ENCODE data around the gene AVEN. TPM values are rescaled to one million over a fixed set of nuclear protein-coding genes. Genes with fewer than 3 reads are reported as not detected.

Gene AVEN
- total and polyA plus RNA-seq, 2 of the 4 experiments (the other 2 are of a cell fraction), result 9.1 to 17.6 TPM

DNA sequence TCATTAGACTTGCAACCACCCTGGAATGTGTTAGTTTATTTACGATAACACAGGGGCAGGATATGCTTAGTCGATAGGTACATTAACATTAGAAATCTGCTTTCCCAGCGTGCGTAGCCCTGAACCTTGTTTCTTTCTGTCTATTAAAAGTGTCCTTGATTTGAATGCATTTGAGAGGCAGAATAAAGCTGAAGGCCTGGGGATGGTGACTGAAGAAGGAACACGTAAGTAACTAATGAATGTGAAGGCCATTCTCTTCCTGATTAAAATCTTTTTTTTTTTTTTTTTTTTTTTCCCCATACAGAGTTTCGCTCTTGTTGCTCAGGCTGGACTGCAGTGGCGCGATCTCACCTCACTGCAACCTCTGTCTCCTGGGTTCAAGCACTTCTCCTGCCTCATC is 213.6 kb downstream of the AVEN start:
- Histone ChIP-seq H2AFZ (replicated peaks; ENCODE audit: low read length, poor library complexity) (no peak overlapping the region), H3K27me3 (ENCODE audit: control insufficient read depth, insufficient read depth, low read length) (peaks cover 14% of the 10 kb centered on the region), H2BK20ac (ENCODE audit: low read depth, low read length) (no peak overlapping the region), H3K27ac (ENCODE audit: insufficient read depth, low read length) (no peak overlapping the region), H3K56ac (ENCODE audit: extremely low read depth, insufficient read depth, low read length) (no peak overlapping the region), H2AK5ac (ENCODE audit: low read depth, low read length) (no peak overlapping the region), H4K20me1 (ENCODE audit: insufficient read depth, low read length) (no peaks in the 10 kb centered on the region), H4K8ac (ENCODE audit: low read depth in 2 of 2, low read length in 2 of 2) (no peak overlapping the region), H3K4me1 (ENCODE audit: control insufficient read depth, insufficient read depth, low read length) (no peaks in the 10 kb centered on the region), H3K36me3 (ENCODE audit: control insufficient read depth, insufficient read depth, low read length) (no peaks in the 10 kb centered on the region), H3K9me1 (ENCODE audit: insufficient read depth, low read length) (no peaks in the 10 kb centered on the region), H2AK9ac (replicated peaks; ENCODE audit: low read depth, low read length, poor library complexity) (no peak overlapping the region), H3K79me1 (ENCODE audit: low read depth in 1 of 2, low read length in 2 of 2) (no peaks in the 10 kb centered on the region), H3K9me3 (ENCODE audit: control insufficient read depth, insufficient read depth, low read length) (no peaks in the 10 kb centered on the region; the same call in 1 of the 2 replicates), H2BK120ac (ENCODE audit: low read depth, low read length) (no peak overlapping the region), H3K4me3 (ENCODE audit: insufficient read depth, low read depth, low read length) (no peak overlapping the region), H3K23ac (ENCODE audit: low read depth, low read length) (no peak overlapping the region), H3K18ac (ENCODE audit: low read depth, low read length) (no peak overlapping the region), H3K4me2 (ENCODE audit: low read depth, low read length) (no peak overlapping the region), H2BK15ac (ENCODE audit: low read depth, low read length) (no peak overlapping the region), H3K4ac (ENCODE audit: low read depth, low read length) (no peak overlapping the region), H3K14ac (replicated peaks; ENCODE audit: low read depth, low read length) (no peak overlapping the region), H4K5ac (ENCODE audit: low read depth, low read length) (no peak overlapping the region), H4K91ac (ENCODE audit: insufficient read depth, low read depth, low read length) (no peak overlapping the region), H3K9ac (ENCODE audit: low read depth, low read length) (no peak overlapping the region), H2BK5ac (ENCODE audit: low read depth, low read length, poor library complexity, severe bottlenecking) (no peak overlapping the region)
- dilution Hi-C loops (cut with HindIII; ENCODE audit: low sequenced_read_pairs, unreplicated experiment), result no loop called here
- DNase-seq (no peak), ATAC-seq (ENCODE audit: low read depth) (no peak)
- BruUV-seq (replicated peaks), result no TSS peak
- WGBS, 2 experiments (ENCODE audit: extremely low coverage in 2 of 2, insufficient read length in 1 of 2), result no CpG with 5 or more reads among the region's 8 CpGs
- CTCF ChIA-PET, result no interaction called here
- TF ChIP-seq CEBPB (IDR thresholded peaks at IDR 0.05; ENCODE audit: low read depth, low read length) (no peak), CHD1 (IDR thresholded peaks at IDR 0.05; ENCODE audit: low read depth, low read length) (no peak), FOS (IDR thresholded peaks at IDR 0.05; ENCODE audit: low read depth, low read length) (no peak), RAD21 (IDR thresholded peaks at IDR 0.05; ENCODE audit: low read length) (no peak), RFX5 (IDR thresholded peaks at IDR 0.05; ENCODE audit: low read depth, low read length) (no peak), BHLHE40 (IDR thresholded peaks at IDR 0.05; ENCODE audit: low read depth, low read length) (no peak), MXI1 (IDR thresholded peaks at IDR 0.05; ENCODE audit: borderline replicate concordance, low read depth, low read length) (no peak), MAFK (IDR thresholded peaks at IDR 0.05; ENCODE audit: low read depth, low read length) (no peak), SMC3 (IDR thresholded peaks at IDR 0.05; ENCODE audit: low read depth, low read length) (no peak), NFE2L2 (IDR thresholded peaks at IDR 0.05; ENCODE audit: low read depth, low read length) (no peak), RCOR1 (IDR thresholded peaks at IDR 0.05; ENCODE audit: insufficient replicate concordance, low read length) (no peak), POLR2A (IDR thresholded peaks at IDR 0.05; ENCODE audit: low read depth, low read length) (no peak), MAZ (IDR thresholded peaks at IDR 0.05; ENCODE audit: borderline replicate concordance, low read depth, low read length) (no peak)
- TF ChIP-seq, protein P1, sequence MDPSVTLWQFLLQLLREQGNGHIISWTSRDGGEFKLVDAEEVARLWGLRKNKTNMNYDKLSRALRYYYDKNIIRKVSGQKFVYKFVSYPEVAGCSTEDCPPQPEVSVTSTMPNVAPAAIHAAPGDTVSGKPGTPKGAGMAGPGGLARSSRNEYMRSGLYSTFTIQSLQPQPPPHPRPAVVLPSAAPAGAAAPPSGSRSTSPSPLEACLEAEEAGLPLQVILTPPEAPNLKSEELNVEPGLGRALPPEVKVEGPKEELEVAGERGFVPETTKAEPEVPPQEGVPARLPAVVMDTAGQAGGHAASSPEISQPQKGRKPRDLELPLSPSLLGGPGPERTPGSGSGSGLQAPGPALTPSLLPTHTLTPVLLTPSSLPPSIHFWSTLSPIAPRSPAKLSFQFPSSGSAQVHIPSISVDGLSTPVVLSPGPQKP (IDR thresholded peaks at IDR 0.05; ENCODE audit: borderline replicate concordance, low read depth, low read length), result no peak
- TF ChIP-seq, protein P2, sequence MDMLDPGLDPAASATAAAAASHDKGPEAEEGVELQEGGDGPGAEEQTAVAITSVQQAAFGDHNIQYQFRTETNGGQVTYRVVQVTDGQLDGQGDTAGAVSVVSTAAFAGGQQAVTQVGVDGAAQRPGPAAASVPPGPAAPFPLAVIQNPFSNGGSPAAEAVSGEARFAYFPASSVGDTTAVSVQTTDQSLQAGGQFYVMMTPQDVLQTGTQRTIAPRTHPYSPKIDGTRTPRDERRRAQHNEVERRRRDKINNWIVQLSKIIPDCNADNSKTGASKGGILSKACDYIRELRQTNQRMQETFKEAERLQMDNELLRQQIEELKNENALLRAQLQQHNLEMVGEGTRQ (IDR thresholded peaks at IDR 0.05; ENCODE audit: low read depth, low read length), result no peak
- TF ChIP-seq, protein P3, sequence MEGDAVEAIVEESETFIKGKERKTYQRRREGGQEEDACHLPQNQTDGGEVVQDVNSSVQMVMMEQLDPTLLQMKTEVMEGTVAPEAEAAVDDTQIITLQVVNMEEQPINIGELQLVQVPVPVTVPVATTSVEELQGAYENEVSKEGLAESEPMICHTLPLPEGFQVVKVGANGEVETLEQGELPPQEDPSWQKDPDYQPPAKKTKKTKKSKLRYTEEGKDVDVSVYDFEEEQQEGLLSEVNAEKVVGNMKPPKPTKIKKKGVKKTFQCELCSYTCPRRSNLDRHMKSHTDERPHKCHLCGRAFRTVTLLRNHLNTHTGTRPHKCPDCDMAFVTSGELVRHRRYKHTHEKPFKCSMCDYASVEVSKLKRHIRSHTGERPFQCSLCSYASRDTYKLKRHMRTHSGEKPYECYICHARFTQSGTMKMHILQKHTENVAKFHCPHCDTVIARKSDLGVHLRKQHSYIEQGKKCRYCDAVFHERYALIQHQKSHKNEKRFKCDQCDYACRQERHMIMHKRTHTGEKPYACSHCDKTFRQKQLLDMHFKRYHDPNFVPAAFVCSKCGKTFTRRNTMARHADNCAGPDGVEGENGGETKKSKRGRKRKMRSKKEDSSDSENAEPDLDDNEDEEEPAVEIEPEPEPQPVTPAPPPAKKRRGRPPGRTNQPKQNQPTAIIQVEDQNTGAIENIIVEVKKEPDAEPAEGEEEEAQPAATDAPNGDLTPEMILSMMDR (conservative IDR thresholded peaks at IDR 0.05; ENCODE audit: low read depth, low read length), result no peak
- POLR2A ChIA-PET (ENCODE audit: unreplicated experiment), result no interaction called here
- intact Hi-C loops (cut with micrococcal nuclease), result no loop called here
- in situ Hi-C loops (cut with MboI; ENCODE audit: low sequenced_read_pairs), result no loop called here

Measured in IMR-90 (cell line).